Measurements from ENCODE around the gene PARVA.

- TF ChIP-seq POLR2AphosphoS5 (IDR thresholded peaks at IDR 0.05; ENCODE audit: low read depth, low read length) (no peak), POLR2A (IDR thresholded peaks at IDR 0.05; ENCODE audit: low read depth, low read length) (no peak), TAF1 (IDR thresholded peaks at IDR 0.05; ENCODE audit: low read depth, low read length) (no peak), SPI1 (IDR thresholded peaks at IDR 0.05; ENCODE audit: low read depth, low read length) (no peak)
Measured at GRCh38 chr11:12413141-12414052, 36.0 kb downstream of the PARVA start.

All from GM12891 (cell line).